Transverse colon (tissue), 3 donors: ENCODE measurements around the gene FCSK.
"Not testable (repeated sequence)": the region's sequence is repeated elsewhere in the genome, so short reads cannot be mapped to it uniquely, and the experiment has no call there.

Experiments used
- CTCF ChIP-seq, 5 experiments: fragments of 200-600 bp in 3 of 5; fragments of 450-650 bp in 2 of 5; sonication (generic) in 3 of 5; IDR thresholded peaks; 1 replicate in 2 of 5; 2 replicates in 3 of 5; pipeline ENCODE4 v1.5.1; 2016 to 2017; ENCODE audit warnings: antibody characterized with exemption in 5 of 5, inconsistent platforms in 3 of 5, mild to moderate bottlenecking in 2 of 5, moderate library complexity in 1 of 5
- POLR2A ChIP-seq: fragments of 450-650 bp; IDR thresholded peaks from one replicate; pipeline ENCODE4 v1.6.1; 2016; ENCODE audit warnings: antibody characterized with exemption, mild to moderate bottlenecking, moderate library complexity

- TF ChIP-seq POLR2A; CTCF (IDR thresholded peaks at IDR 0.05): not testable (repeated sequence)
Observed at GRCh38 chr16:70450142-70451003, 4.0 kb upstream of the FCSK start.
